HEK293 (cell line): ENCODE results near the gene SERPINC1.

Experiments
- YY1 ChIP-seq: fragments of 450-650 bp; formaldehyde crosslinking; IDR thresholded peaks from 2 replicates; pipeline ENCODE4 v1.5.1; 2018; ENCODE audit warnings: missing biosample characterization, missing genetic modification characterization
- ZEB2 ChIP-seq: fragments of 450-650 bp; formaldehyde crosslinking; IDR thresholded peaks from 2 replicates; pipeline ENCODE4 v1.5.1; 2016; ENCODE audit warnings: missing biosample characterization, missing genetic modification characterization
- TF ChIP-seq, protein P1 (sequence below): fragments of 450-650 bp; formaldehyde crosslinking; IDR thresholded peaks from 2 replicates; pipeline ENCODE4 v1.5.1; 2016; ENCODE audit warnings: missing biosample characterization, missing genetic modification characterization

- TF ChIP-seq, protein P1, sequence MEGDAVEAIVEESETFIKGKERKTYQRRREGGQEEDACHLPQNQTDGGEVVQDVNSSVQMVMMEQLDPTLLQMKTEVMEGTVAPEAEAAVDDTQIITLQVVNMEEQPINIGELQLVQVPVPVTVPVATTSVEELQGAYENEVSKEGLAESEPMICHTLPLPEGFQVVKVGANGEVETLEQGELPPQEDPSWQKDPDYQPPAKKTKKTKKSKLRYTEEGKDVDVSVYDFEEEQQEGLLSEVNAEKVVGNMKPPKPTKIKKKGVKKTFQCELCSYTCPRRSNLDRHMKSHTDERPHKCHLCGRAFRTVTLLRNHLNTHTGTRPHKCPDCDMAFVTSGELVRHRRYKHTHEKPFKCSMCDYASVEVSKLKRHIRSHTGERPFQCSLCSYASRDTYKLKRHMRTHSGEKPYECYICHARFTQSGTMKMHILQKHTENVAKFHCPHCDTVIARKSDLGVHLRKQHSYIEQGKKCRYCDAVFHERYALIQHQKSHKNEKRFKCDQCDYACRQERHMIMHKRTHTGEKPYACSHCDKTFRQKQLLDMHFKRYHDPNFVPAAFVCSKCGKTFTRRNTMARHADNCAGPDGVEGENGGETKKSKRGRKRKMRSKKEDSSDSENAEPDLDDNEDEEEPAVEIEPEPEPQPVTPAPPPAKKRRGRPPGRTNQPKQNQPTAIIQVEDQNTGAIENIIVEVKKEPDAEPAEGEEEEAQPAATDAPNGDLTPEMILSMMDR = no peak
- TF ChIP-seq YY1 (tag by site-specific recombination) (no peak), ZEB2 (no peak)
Measured at GRCh38 chr1:173915596-173915995, 1.5 kb downstream of the SERPINC1 start.
